D721Med (cell line): ENCODE data around the gene PRKAR1B.

Experiments used
- DNase-seq: peaks from one replicate; pipeline ENCODE4 v3.0.0; 2011; ENCODE audit warnings: low spot score; ENCODE audit not compliant: insufficient read length
- FAIRE-seq: peaks from 2 replicates; lab custom pipeline; 2011; peaks lifted over from hg19 to GRCh38; lab: Jason Lieb, UNC
- CTCF ChIP-seq: IDR thresholded peaks from 2 replicates; pipeline ENCODE4 v1.5.1; 2012; ENCODE audit warnings: mild to moderate bottlenecking, control low read depth; ENCODE audit not compliant: insufficient read depth; ENCODE audit errors: missing control alignments

The PRKAR1B gene

GRCh38 chr7:690478-691360 is 36.4 kb downstream of the PRKAR1B start:
- DNase-seq (no peak), FAIRE-seq (no peak)
- no peak for TF ChIP-seq CTCF

GRCh38 chr7:685540-685939 is 41.5 kb downstream of the PRKAR1B start:
- DNase-seq: no peak
- no peak for FAIRE-seq
- TF ChIP-seq CTCF: no peak

- TF ChIP-seq CTCF: no peak
- no peak for FAIRE-seq
Observed at GRCh38 chr7:684416-684815, 42.7 kb downstream of the PRKAR1B start.

GRCh38 chr7:683526-684205 is 43.4 kb downstream of the PRKAR1B start:
- DNase-seq (no peak), FAIRE-seq (no peak)
- TF ChIP-seq CTCF: no peak

More at GRCh38 chr7:684416-684815, 42.7 kb downstream of the PRKAR1B start:
- no peak for DNase-seq

GRCh38 chr7:682810-683209 is 44.3 kb downstream of the PRKAR1B start:
- FAIRE-seq: no peak
- TF ChIP-seq CTCF: no peak
- no peak for DNase-seq

- no peak for DNase-seq
- TF ChIP-seq CTCF: no peak
- FAIRE-seq: no peak
Observed at GRCh38 chr7:681551-682307, 45.4 kb downstream of the PRKAR1B start.
